Measurements from ENCODE around the gene GPC1. TPM values are rescaled to one million over a fixed set of nuclear protein-coding genes. Genes with fewer than 3 reads are reported as not detected.
A peak's percentile ranks its signal among the peaks of the same experiment; 100 is the strongest.

The GPC1 gene
- polyA plus RNA-seq, 1 donor: 28.1 TPM

- no peak for DNase-seq
Observed at GRCh38 chr2:240411261-240412160, 24.0 kb upstream of the GPC1 start.

- no peak for DNase-seq
Observed at GRCh38 chr2:240412211-240412861, 23.1 kb upstream of the GPC1 start.

- DNase-seq: no peak
Observed at GRCh38 chr2:240412975-240413812, 22.3 kb upstream of the GPC1 start.

GRCh38 chr2:240413813-240414429, 21.5 kb upstream of the GPC1 start:
- no peak for DNase-seq

- no peak for DNase-seq
Observed at GRCh38 chr2:240416821-240417220, 18.6 kb upstream of the GPC1 start.

GRCh38 chr2:240418311-240418710, 17.2 kb upstream of the GPC1 start:
- no peak for DNase-seq

- no peak for DNase-seq
Observed at GRCh38 chr2:240419271-240419670, 16.2 kb upstream of the GPC1 start.

GRCh38 chr2:240419723-240420122, 15.7 kb upstream of the GPC1 start:
- DNase-seq: no peak

GRCh38 chr2:240420206-240421104, 15.0 kb upstream of the GPC1 start:
- DNase-seq: no peak

- DNase-seq: no peak
Observed at GRCh38 chr2:240421381-240421780, 14.1 kb upstream of the GPC1 start.

- DNase-seq: no peak
Observed at GRCh38 chr2:240422658-240423329, 12.7 kb upstream of the GPC1 start.

- no peak for DNase-seq
Observed at GRCh38 chr2:240423788-240424191, 11.7 kb upstream of the GPC1 start.

- DNase-seq: no peak
Observed at GRCh38 chr2:240424341-240425235, 10.9 kb upstream of the GPC1 start.

- no peak for DNase-seq
Observed at GRCh38 chr2:240425236-240425615, 10.2 kb upstream of the GPC1 start.

GRCh38 chr2:240425697-240426096, 9.8 kb upstream of the GPC1 start:
- no peak for DNase-seq

- DNase-seq: peak; percentile 28
Observed at GRCh38 chr2:240426845-240427721, 8.4 kb upstream of the GPC1 start.

GRCh38 chr2:240427729-240428128, 7.7 kb upstream of the GPC1 start:
- DNase-seq: no peak

- no peak for DNase-seq
Observed at GRCh38 chr2:240428245-240428644, 7.2 kb upstream of the GPC1 start.

All from left kidney (tissue), 2 donors.